Activated CD4-positive, CD25-positive, alpha-beta regulatory T cell treated with anti-CD3 and anti-CD28 coated beads, Interleukin-2, amount 50 U/mL, for 16 hours (primary cell): ENCODE measurements around the gene ZNF592.

Source experiments
- DNase-seq: peaks from one replicate; pipeline ENCODE4 v3.0.0-alpha.2; 2020; ENCODE audit warnings: low read depth, low spot score

The ZNF592 gene

GRCh38 chr15:84811151-84811550, 62.8 kb downstream of the ZNF592 start:
- DNase-seq = no peak

GRCh38 chr15:84811828-84812227, 63.4 kb downstream of the ZNF592 start:
- DNase-seq = no peak

GRCh38 chr15:84812842-84813241, 64.5 kb downstream of the ZNF592 start:
- no peak for DNase-seq

GRCh38 chr15:84813435-84813834, 65.0 kb downstream of the ZNF592 start:
- DNase-seq = no peak

GRCh38 chr15:84813931-84814330, 65.5 kb downstream of the ZNF592 start:
- DNase-seq = no peak

GRCh38 chr15:84814916-84815315, 66.5 kb downstream of the ZNF592 start:
- DNase-seq = no peak

- DNase-seq = no peak
Observed at GRCh38 chr15:84816694-84817465, 68.5 kb downstream of the ZNF592 start, which contains the start of gene ALPK3. ALPK3 (plus strand) TSS chr15:84817356; CDS start chr15:84817453, 97 bp downstream.

GRCh38 chr15:84817466-84818081, 69.2 kb downstream of the ZNF592 start:
- no peak for DNase-seq

GRCh38 chr15:84818261-84819131, 70.1 kb downstream of the ZNF592 start:
- no peak for DNase-seq

GRCh38 chr15:84819291-84819768, 70.9 kb downstream of the ZNF592 start:
- no peak for DNase-seq

- no peak for DNase-seq
Observed at GRCh38 chr15:84819791-84820190, 71.4 kb downstream of the ZNF592 start.

- no peak for DNase-seq
Observed at GRCh38 chr15:84821501-84822021, 73.2 kb downstream of the ZNF592 start.

GRCh38 chr15:84822653-84823281, 74.4 kb downstream of the ZNF592 start:
- no peak for DNase-seq

- DNase-seq = no peak
Observed at GRCh38 chr15:84823282-84823878, 75.0 kb downstream of the ZNF592 start.

- no peak for DNase-seq
Observed at GRCh38 chr15:84824260-84825007, 76.0 kb downstream of the ZNF592 start.

- DNase-seq = no peak
Observed at GRCh38 chr15:84826369-84826823, 78.0 kb downstream of the ZNF592 start.

GRCh38 chr15:84827246-84827645, 78.9 kb downstream of the ZNF592 start:
- DNase-seq = no peak

GRCh38 chr15:84828086-84828908, 79.9 kb downstream of the ZNF592 start:
- no peak for DNase-seq

- DNase-seq = no peak
Observed at GRCh38 chr15:84829428-84829827, 81.0 kb downstream of the ZNF592 start.
